Hypothalamus (tissue), 51 donors: Measurements from ENCODE around the gene TRAPPC3.
"Not testable (repeated sequence)": the region's sequence is repeated elsewhere in the genome, so short reads cannot be mapped to it uniquely, and the experiment has no call there.

ENCODE experiments used
- DNase-seq, 51 donors: peaks; one replicate each; lab custom pipeline; 2025; lab: John Stamatoyannopoulos, UW

The TRAPPC3 gene

DNA sequence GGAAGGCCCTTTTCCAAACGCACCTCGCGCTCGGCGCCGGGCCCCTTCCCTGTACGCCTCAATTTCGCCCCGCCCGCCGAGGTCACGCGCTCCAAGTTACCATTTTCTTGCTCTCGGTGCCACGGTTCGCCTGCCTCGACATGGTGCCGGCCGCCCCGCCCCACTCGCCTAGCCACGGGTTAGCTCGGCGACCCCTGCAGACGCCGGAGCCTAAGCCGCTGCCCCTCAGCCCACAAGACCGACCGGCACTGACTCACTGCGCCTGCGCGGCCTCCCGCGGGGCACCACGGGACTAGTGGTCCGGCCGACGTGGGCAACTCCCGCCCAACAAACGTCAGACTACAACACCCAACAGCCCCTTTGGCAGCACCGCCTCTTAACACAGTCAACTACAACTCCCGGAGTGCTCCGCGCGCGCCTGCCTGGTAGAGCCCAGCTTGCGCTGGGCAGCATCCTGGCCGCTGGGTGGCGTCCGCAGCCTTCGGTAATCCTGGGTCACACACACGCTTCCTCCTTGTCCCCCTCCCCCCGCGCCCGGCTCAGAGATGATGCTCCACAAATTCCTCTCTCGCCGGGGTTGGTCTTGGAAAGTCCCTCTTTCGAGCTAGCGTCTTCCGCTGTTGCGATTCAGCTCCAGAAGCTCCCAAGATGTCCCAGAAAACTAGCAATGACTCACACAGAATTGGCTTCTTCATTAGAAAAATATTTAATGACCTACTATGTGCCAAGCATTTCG lies at the start of gene TRAPPC3:
TRAPPC3 (minus strand) TSS at position 250 of the 736 bp plus-strand sequence; CDS start at position 142, 108 bp downstream.
- peak; percentile 82 to 100 (median 100) for DNase-seq

DNA sequence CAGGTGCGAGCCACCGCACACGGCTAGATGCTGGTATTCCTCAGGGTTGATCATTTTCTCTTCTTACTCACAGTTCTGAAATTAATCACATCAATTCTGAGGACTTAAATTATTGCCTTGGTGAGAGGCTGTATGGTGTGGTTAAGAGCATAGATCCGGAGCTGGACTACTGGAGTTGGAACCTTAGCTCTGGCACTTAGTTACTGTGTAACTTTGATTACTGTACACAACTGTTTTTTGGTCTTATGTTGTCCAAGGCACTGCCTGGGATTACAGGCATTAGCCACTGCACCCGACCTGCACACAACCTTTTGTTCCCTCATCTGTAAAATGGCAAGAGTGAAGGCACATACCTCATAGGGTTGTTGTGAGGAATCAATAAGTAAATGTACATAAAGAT lies 49.4 kb upstream of the TRAPPC3 start:
- no peak for DNase-seq

DNA sequence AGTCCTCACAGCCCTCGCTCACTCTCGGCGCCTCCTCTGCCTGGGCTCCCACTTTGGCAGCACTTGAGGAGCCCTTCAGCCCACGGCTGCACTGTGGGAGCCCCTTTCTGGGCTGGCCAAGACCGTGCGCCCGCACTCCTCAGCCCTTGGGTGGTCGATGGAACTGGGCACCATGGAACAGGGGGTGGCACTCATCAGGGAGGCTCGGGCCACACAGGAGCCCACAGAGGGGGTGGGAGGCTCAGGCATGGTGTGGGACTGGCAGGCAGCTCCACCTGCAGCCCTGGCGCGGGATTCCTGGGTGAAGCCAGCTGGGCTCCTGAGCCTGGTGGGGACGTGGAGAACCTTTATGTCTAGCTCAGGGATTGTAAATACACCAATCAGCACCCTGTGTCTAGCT lies 47.5 kb upstream of the TRAPPC3 start:
- DNase-seq = not testable (repeated sequence)

DNA sequence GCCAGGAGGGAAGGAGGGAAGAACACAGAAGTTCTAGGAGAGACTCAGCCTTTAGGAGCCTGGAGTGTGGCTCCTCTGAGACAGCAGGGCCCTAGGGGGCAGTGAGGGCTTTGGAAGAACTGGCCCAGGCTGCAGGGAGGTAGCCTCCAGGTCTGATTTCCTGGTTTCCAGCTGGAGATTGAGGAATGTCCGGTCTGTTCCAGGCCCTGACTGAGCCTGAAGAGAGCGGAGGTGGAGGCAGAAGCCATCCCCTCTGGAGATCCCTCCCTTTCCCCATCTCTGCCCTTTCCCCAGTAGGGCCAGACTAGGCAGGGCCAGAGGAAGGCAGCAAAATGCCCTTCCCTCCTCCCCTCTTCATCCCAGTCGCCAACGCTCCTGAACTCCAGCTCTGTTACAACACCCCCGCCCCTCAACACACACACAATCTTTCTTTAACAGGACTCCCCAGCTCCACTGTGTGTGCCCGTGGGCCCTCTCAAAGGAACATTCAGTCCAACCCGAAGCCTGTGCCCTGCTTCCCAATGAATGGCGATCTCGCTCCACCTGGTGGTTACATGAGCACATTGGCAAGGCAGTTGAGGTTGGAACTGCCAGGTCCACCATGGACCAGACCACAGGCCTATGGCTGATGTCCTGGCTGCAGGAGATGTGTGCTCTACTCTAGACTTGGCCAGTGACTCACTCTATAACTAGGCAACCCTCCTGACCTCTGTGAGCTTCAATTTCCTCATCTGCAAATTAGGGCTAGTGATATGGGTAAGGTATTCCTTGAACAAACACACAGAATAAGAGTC lies 38.7 kb upstream of the TRAPPC3 start:
- peak in 49 of 51 donors; percentile 31 to 92 (median 76) for DNase-seq

DNA sequence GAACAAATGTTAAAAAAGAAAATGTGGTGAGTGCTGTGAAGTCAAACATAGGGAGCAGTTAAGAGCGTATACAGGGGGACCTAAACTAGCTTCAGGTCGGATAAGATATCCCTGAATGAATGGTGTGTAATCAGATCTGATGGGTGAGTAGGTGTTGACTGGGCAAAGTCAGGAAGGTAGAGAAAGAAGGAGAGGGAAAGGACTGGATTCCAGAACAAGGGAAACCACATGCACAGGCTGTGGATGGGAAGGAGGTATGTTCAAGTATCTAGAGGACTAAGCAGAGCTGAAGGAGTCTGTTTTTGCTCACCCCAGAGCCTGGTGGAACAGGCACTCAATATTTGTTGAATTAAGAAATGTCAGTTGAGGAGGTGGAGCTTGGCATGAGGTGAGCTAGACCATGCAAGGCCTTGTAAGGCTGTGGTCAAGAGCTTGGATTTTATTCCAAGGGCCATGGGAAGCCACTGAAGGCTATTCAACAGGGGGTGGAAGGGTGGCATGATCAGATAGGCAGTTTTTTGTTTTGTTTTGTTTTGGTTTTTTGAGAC lies 34.1 kb upstream of the TRAPPC3 start:
- DNase-seq = no peak

DNA sequence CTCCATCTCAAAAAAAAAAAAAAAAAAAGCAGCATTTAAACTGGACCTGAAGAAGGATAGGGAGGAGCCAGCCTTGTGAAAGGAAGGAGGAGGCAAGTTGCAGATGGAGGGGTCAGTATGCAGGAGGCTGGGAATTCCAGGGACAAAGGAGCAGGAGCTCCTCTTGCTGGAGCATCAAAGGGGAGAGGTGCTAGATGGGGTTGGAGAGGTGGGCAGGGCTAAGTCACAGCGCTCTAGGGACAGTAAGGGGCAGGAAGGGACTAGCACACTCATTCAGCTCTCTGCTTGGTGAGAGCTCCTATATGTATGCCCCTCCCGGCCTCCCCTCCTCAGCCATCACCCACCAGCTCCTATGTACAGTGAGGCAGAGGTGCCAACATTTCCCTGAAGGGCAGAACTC lies 33.4 kb upstream of the TRAPPC3 start:
- DNase-seq = no peak

DNA sequence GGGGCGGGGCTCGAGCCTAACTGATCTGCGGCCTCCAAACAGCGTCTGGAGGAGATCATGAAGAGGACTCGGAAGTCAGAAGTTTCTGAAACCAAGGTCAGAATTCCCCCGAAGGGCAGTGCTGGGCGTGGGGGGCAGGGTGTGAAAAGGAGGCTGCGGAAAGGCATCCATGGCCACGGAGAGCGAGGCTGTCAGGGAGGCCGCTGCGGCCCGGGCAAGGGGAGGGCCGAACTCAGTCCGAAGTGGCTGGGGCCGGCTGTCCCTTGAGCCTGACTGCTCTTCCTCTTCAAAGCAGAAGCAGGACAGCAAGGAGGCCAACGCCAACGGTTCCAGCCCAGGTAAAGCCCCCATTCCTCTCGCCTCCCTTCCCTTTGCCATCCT lies 29.9 kb upstream of the TRAPPC3 start:
- no peak for DNase-seq

DNA sequence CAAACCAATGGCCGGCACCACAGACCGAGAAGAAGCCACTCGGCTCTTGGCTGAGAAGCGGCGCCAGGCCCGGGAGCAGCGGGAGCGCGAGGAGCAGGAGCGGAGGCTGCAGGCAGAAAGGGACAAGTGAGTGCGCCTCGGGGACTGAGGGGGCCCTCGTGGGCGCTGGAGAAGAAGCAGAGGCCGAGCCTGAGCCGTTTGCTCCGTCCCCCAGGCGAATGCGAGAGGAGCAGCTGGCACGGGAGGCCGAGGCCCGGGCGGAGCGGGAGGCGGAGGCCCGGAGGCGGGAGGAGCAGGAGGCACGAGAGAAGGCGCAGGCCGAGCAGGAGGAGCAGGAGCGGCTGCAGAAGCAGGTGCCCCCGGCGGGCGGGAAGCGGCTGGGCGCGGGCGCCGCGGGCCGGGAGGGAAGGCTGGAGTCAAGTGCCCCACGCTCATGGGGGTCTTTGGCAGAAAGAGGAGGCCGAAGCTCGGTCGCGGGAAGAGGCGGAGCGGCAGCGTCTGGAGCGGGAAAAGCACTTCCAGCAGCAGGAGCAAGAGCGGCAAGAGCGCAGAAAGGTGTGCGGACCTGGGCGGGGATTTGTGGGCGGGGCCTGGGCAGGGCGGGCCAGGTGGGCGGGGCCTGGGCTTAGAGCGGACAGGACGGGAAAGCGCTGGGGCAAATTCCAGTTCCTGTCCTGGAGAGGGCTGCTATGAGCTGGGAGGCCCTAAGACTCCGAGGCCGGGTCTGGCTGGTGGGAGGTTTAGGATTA lies 29.4 kb upstream of the TRAPPC3 start:
- no peak for DNase-seq

DNA sequence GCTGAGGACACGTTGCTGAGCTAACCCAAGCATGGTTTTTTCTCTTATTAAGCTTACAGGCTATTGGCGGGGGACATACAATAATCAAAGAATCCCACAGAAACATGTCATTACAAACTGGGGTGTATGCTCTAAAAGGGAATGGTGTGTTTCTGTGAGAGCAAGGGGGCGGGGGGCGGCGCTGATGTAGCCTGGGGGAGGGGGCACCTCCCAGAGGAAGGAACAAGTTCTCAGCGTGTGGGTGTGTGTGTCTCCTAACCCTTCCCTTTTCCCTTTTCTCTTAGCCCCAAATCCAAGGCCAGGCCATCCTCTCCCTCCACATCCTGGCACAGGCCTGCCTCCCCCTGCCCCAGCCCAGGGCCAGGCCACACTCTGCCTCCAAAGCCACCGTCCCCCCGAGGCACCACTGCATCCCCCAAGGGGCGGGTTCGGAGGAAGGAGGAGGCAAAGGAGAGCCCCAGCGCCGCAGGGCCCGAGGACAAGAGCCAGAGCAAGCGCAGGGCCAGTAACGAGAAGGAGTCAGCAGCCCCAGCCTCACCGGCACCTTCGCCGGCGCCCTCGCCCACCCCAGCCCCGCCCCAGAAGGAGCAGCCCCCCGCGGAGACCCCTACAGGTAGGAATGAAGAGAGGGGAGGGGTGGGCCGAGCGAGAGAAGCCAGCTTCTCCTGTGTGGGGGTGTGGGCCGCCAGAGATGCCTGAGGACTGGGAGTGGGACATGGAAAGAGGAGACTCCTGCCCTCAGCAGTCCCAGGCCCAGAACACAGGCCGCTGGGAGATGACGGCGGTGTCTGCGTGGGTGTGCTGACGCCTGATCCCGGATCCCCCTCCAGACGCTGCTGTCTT lies 28.5 kb upstream of the TRAPPC3 start:
- no peak for DNase-seq

DNA sequence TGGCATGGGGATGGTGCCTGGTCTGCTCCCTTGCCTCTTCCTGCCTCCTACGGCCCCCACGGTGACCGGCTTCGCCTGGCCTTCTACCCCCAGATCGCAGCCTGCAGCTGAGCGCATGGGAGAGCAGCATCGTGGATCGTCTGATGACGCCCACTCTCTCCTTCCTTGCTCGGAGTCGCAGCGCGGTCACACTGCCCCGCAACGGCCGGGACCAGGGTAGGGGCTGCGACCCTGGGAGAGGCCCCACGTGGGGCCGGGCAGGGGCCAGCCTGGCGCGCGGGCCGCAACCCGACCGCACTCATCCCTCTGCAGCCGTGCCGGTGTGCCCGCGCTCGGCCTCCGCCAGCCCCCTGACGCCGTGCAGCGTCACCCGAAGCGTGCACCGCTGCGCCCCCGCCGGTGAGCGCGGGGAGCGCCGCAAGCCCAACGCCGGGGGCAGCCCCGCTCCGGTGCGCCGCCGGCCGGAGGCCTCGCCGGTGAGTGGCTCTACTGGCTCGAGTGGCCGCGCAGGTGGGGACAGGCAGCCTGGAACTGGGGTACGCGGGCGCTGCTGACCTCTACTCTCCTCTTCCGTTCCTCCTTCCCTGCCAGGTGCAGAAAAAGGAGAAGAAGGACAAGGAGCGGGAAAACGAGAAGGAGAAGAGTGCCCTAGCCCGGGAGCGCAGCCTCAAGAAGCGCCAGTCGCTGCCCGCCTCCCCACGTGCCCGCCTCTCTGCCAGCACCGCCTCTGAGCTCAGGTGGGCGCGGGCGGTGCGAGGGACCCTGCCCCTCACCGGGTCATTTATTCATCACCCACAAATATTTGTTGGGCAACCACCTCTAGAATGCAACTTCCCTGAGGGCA lies 27.0 kb upstream of the TRAPPC3 start:
- DNase-seq = no peak

DNA sequence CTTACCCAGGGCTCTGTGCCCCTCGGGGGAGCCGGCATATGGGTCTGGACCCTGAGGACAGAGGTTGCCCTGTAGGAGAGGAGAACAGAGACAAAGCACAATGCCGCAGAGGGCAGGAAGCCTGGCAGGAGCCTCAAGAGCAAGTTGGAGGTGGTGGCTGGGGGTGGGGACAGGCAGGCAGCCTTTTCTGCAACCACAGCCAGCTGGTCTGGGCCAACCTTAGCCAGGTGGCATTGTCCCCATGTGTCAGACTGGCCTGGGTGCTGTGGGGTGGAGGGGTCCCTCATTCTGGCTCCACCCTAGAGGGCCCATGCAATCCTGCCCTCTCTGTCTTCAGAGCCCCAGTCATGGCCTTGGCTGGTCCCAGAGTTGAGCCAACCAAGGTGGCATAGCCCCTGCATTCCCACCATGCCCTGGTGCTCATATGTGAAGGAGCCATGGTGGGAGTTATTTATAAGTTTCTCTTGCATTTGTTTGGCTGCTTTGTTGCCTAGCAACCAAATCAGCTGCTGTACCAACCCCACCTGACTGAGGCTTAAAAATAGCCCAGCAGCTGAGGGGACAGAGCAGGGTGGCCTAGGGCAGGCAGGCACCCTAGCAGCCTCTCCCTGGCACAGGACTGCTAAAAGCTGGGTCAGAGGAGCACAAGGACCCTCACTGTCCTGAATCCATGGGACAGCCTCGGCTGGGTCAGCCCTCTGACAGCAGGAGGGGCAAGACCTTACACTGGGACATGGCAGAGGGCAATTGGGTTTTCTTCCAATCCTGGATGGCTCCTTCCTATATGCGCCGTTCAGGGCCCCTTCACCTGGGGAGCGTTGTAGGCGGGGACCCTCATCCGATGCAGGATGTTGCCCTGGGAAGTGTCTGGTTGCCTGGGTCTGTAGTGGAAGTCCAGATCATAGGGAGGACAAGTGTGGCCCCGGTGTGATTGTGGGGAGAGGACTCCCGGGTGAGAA lies 26.1 kb upstream of the TRAPPC3 start:
- DNase-seq = peak in 20 of 51 donors; percentile 12 to 68 (median 27)

DNA sequence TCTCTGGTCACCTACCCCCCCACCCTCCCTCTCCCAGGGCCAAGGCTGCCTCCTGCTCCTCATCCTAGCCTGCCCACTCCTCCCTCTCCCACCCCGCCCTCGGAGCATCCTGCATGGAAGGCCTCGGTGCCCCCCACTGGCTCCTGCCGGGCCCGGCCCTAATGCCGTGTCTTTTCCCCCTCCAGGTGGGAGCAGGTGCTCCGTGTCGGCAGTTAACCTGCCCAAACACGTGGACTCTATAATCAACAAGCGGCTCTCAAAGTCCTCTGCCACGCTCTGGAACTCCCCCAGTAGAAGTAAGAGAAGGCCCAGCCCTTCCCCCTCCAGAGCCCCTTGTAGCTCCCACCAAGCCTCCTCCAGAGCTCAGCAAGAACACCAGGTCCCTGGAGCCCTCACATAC lies 25.4 kb upstream of the TRAPPC3 start:
- DNase-seq = no peak

DNA sequence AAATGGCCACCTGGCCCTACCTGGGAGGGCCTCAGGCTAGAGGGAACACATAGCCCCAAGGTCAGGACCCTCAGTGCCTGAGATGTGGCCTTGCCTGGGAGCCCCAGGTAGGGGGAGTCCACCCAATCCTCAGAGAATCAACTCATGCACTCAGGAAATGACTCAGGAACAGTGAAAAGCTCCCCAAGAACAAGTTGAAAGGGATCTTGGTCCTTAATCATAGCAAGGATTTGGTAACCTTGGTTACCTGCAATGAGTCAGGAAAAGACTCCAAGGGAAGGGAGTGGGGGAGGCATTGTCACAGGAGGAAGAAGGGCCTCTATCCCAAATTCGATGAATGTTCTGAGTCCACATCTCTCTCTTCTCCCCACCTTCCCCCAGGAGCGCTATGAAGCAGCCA lies 23.7 kb upstream of the TRAPPC3 start:
- DNase-seq = peak in 1 of 51 donors; percentile 64

DNA sequence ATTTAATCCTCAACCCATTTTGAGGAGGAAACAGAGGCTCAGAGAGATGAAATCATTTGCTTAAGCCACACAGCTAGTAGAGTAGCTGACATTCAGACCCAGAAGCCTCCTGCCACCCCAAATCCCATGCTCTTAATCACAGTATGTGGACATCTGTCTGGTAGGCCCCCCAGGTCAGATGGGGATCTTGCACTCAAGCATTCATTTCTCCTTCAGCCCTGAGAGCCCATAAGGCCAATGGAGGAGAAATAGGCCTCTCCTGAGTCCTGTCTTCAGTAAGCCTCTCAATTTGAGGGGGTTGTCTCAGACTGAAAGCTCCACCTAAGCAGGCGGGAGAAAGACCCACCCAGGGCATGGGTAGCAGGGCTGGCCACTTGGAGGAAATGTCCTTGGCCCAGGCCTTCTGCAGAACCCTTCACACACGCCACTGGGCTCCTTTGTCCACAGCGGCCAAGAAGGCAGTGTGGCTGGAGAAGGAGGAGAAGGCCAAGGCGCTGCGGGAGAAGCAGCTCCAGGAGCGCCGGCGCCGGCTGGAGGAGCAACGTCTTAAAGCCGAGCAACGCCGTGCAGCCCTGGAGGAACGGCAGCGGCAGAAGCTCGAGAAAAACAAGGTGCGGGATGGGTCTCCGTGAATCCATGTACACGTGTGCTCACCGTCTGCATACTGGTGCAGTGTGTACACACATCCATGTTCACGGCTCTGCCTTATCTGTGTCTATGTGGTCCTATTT lies 22.9 kb upstream of the TRAPPC3 start:
- no peak for DNase-seq

DNA sequence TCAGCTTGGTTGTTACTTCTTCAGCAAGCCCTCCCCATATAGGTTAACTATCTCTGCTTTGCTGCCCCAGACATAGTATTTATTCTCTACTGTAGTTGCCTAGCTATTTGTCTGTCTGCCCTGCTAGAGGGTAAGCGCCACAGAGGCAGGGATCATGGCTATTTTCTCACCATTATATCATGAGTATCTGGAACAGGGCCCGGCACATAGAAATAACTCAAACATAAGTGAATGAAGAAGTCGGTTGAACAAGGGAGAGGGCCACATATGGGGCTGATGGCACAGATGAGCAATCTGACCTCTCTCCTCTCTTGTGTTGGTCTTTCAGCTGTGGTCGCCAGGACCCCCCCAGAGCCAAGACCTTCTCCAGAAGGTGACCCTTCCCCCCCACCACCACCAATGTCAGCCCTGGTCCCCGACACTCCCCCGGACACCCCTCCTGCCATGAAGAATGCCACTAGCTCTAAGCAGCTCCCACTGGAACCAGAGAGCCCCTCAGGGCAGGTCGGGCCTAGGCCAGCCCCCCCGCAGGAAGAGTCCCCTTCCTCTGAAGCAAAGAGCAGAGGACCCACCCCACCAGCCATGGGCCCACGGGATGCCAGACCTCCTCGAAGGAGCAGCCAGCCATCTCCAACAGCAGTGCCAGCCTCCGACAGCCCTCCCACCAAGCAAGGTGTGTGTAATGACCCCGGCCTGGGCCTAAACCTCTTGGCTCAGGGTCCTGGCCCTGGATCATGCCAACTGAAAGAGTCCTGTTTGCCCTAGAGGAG lies 21.5 kb upstream of the TRAPPC3 start:
- DNase-seq = no peak

DNA sequence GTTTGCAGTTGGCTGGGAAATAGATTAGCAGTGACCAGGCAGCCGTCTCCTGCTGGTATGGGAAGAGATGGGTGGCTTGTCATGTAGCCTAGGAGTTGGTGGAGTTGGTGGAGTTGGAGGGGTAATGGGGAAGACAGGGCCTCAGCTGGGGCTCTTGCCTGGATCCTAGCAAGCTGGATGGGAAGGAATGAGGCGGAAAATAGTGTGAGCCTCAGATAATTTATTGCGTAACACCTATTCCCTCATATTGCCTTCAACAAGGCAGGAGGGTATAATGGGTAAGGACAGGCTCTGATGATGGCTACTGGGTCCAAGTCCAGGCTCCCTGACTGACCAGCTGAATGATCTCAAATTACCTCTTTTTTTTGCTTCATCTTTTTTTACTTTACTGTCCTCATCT lies 19.2 kb upstream of the TRAPPC3 start:
- no peak for DNase-seq
